ENCODE results near the gene TMEM252.

The TMEM252 gene

GRCh38 chr9:68538200-68538599, 2.5 kb downstream of the TMEM252 start:
- DNase-seq: no peak

GRCh38 chr9:68537616-68537880, 3.1 kb downstream of the TMEM252 start:
- no peak for DNase-seq

- no peak for DNase-seq
These were observed 3.6 kb downstream of the TMEM252 start for GRCh38 chr9:68536876-68537615.

GRCh38 chr9:68533678-68534077, 7.0 kb downstream of the TMEM252 start:
- no peak for DNase-seq

GRCh38 chr9:68532131-68532530, 8.6 kb downstream of the TMEM252 start:
- DNase-seq: no peak

GRCh38 chr9:68530618-68531017, 10.1 kb downstream of the TMEM252 start:
- DNase-seq: no peak

GRCh38 chr9:68523367-68523936, 17.2 kb downstream of the TMEM252 start:
- no peak for DNase-seq

- DNase-seq: no peak
These were observed 17.7 kb downstream of the TMEM252 start for GRCh38 chr9:68522954-68523353.

- no peak for DNase-seq
These were observed 18.6 kb downstream of the TMEM252 start for GRCh38 chr9:68522131-68522530.

- DNase-seq: no peak
These were observed 25.2 kb downstream of the TMEM252 start for GRCh38 chr9:68515326-68516017.

- no peak for DNase-seq
These were observed 26.7 kb downstream of the TMEM252 start for GRCh38 chr9:68513981-68514380.

- DNase-seq: no peak
These were observed 27.3 kb downstream of the TMEM252 start for GRCh38 chr9:68513385-68513784.

GRCh38 chr9:68509689-68510088, 31.0 kb downstream of the TMEM252 start:
- no peak for DNase-seq

GRCh38 chr9:68508547-68508946, 32.1 kb downstream of the TMEM252 start:
- no peak for DNase-seq

GRCh38 chr9:68507806-68508145, 32.9 kb downstream of the TMEM252 start:
- no peak for DNase-seq

- no peak for DNase-seq
These were observed 33.4 kb downstream of the TMEM252 start for GRCh38 chr9:68507130-68507805.

GRCh38 chr9:68506551-68506950, 34.1 kb downstream of the TMEM252 start:
- DNase-seq: no peak

GRCh38 chr9:68505681-68506409, 34.8 kb downstream of the TMEM252 start:
- no peak for DNase-seq

- DNase-seq: no peak
These were observed 38.4 kb downstream of the TMEM252 start for GRCh38 chr9:68502279-68502678.

GRCh38 chr9:68500457-68501381, 40.0 kb downstream of the TMEM252 start:
- DNase-seq: no peak

GRCh38 chr9:68498816-68499215, 41.9 kb downstream of the TMEM252 start:
- DNase-seq: no peak

GRCh38 chr9:68497629-68498028, 43.1 kb downstream of the TMEM252 start:
- DNase-seq: no peak
